Fibroblast of the conjunctiva (primary cell): ENCODE measurements around the gene HOXB5.

Source experiments
- DNase-seq: peaks from one replicate; pipeline ENCODE4 v3.0.0-alpha.2; 2010; ENCODE audit warnings: low read depth

The HOXB5 gene

GRCh38 chr17:48559122-48559839 lies 34.3 kb downstream of the HOXB5 start:
- no peak for DNase-seq

GRCh38 chr17:48558831-48559121 lies 34.8 kb downstream of the HOXB5 start:
- no peak for DNase-seq

- no peak for DNase-seq
These were observed 35.3 kb downstream of the HOXB5 start for GRCh38 chr17:48558057-48558830.

- no peak for DNase-seq
These were observed 36.8 kb downstream of the HOXB5 start for GRCh38 chr17:48556576-48557401.

- no peak for DNase-seq
These were observed 37.4 kb downstream of the HOXB5 start for GRCh38 chr17:48556229-48556575.

- no peak for DNase-seq
These were observed 38.0 kb downstream of the HOXB5 start for GRCh38 chr17:48555258-48556228.

- no peak for DNase-seq
These were observed 38.9 kb downstream of the HOXB5 start for GRCh38 chr17:48554412-48555257.

- no peak for DNase-seq
These were observed 39.8 kb downstream of the HOXB5 start for GRCh38 chr17:48553826-48554225.

- DNase-seq = no peak
These were observed 40.4 kb downstream of the HOXB5 start for GRCh38 chr17:48553190-48553547.

GRCh38 chr17:48552466-48553189 lies 41.0 kb downstream of the HOXB5 start:
- DNase-seq = no peak

GRCh38 chr17:48551596-48552465 lies 41.7 kb downstream of the HOXB5 start:
- DNase-seq = no peak

GRCh38 chr17:48551214-48551555 lies 42.4 kb downstream of the HOXB5 start:
- DNase-seq = no peak

GRCh38 chr17:48550502-48551213 lies 42.9 kb downstream of the HOXB5 start:
- DNase-seq = no peak

GRCh38 chr17:48549914-48550501 lies 43.6 kb downstream of the HOXB5 start:
- no peak for DNase-seq

GRCh38 chr17:48549281-48549630 lies 44.3 kb downstream of the HOXB5 start:
- no peak for DNase-seq

GRCh38 chr17:48548523-48549280 lies 44.9 kb downstream of the HOXB5 start:
- no peak for DNase-seq

- DNase-seq = no peak
These were observed 45.6 kb downstream of the HOXB5 start for GRCh38 chr17:48547808-48548522.
